ENCODE measurements around the gene R3HDM2.

- TF ChIP-seq NR3C1 (CRISPR knock-in tag; conservative IDR thresholded peaks at IDR 0.05; ENCODE audit: low read depth), result no peak
- no peak for TF ChIP-seq ATF2 (CRISPR knock-in tag; IDR thresholded peaks at IDR 0.05; ENCODE audit: borderline replicate concordance, low read depth)
- TF ChIP-seq RORB (CRISPR knock-in tag; IDR thresholded peaks at IDR 0.05), result no peak
- TF ChIP-seq CTCF (IDR thresholded peaks at IDR 0.05), result no peak
- no peak for TF ChIP-seq ZBTB43 (CRISPR knock-in tag; IDR thresholded peaks at IDR 0.05)
Measured at GRCh38 chr12:57330992-57331391, 99.9 kb downstream of the R3HDM2 start.

All from WTC11 (cell line).